Fibroblast of lung (primary cell): ENCODE measurements around the gene PRDM11. TPM values are rescaled to one million over a fixed set of nuclear protein-coding genes. Genes with fewer than 3 reads are reported as not detected.
A peak's percentile ranks its signal among the peaks of the same experiment; 100 is the strongest.

Source experiments
- DNase-seq, 2 donors: peaks; one replicate each; pipeline versions ENCODE4 v3.0.0 to v3.0.0-alpha.2; 2010; ENCODE audit warnings: low read depth in 2 of 2
- H2AFZ ChIP-seq: 2 replicates; pipeline ENCODE4 v1.5.1; 2012; ENCODE audit warnings: low read length, control low read depth, inconsistent platforms
- H3K27ac ChIP-seq: 2 replicates; pipeline ENCODE4 v1.5.1; 2011; ENCODE audit warnings: low read length, control low read depth; ENCODE audit not compliant: insufficient read depth
- H3K27me3 ChIP-seq: 2 replicates; pipeline ENCODE4 v1.5.1; 2011; ENCODE audit warnings: mild to moderate bottlenecking, low read length; ENCODE audit not compliant: control insufficient read depth, insufficient read depth
- H3K36me3 ChIP-seq: 2 replicates; pipeline ENCODE4 v1.5.1; 2011; ENCODE audit warnings: low read length; ENCODE audit not compliant: control insufficient read depth, insufficient read depth
- H3K4me1 ChIP-seq: 2 replicates; pipeline ENCODE4 v1.5.1; 2011; ENCODE audit warnings: low read length; ENCODE audit not compliant: control insufficient read depth, insufficient read depth; ENCODE audit errors: extremely low read depth
- H3K4me2 ChIP-seq: 2 replicates; pipeline ENCODE4 v1.5.1; 2011; ENCODE audit warnings: low read length, control low read depth; ENCODE audit not compliant: insufficient read depth; ENCODE audit errors: extremely low read depth
- H3K4me3 ChIP-seq, 4 experiments: fragments of 200-600 bp in 1 of 4; sonication (generic) in 1 of 4; replicated peaks in 1 of 4; 2 replicates each; pipeline ENCODE4 v1.5.1; 2011 to 2016; ENCODE audit warnings: low read length in 4 of 4, low read depth in 3 of 4, mild to moderate bottlenecking in 3 of 4, control low read depth in 2 of 4, inconsistent platforms in 1 of 4, mixed read lengths in 1 of 4; ENCODE audit not compliant: insufficient read depth in 1 of 4; ENCODE audit errors: control extremely low read depth in 1 of 4
- H3K79me2 ChIP-seq: 2 replicates; pipeline ENCODE4 v1.5.1; 2012; ENCODE audit warnings: mild to moderate bottlenecking, low read length, inconsistent platforms; ENCODE audit not compliant: control insufficient read depth, insufficient read depth
- H3K9ac ChIP-seq: 2 replicates; pipeline ENCODE4 v1.5.1; 2011; ENCODE audit warnings: mild to moderate bottlenecking, low read length, control low read depth; ENCODE audit not compliant: insufficient read depth
- H3K9me3 ChIP-seq: 2 replicates; pipeline ENCODE4 v1.5.1; 2012; ENCODE audit warnings: low read depth, low read length; ENCODE audit not compliant: control insufficient read depth, insufficient read depth
- H4K20me1 ChIP-seq: 2 replicates; pipeline ENCODE4 v1.5.1; 2011; ENCODE audit warnings: low read length; ENCODE audit not compliant: control insufficient read depth, insufficient read depth; ENCODE audit errors: extremely low read depth
- CTCF ChIP-seq, 2 donors: IDR thresholded peaks in 1 of 2; conservative IDR thresholded peaks in 1 of 2; 1 replicate in 1 of 2; 2 replicates in 1 of 2; pipeline ENCODE4 v1.5.1; 2011 to 2012; ENCODE audit warnings: low read length in 2 of 2, control low read depth in 1 of 2, inconsistent platforms in 1 of 2, low read depth in 1 of 2, mild to moderate bottlenecking in 1 of 2
- EZH2 ChIP-seq: IDR thresholded peaks from 2 replicates; pipeline ENCODE4 v1.5.1; 2012; ENCODE audit warnings: low read length, control low read depth, mild to moderate bottlenecking; ENCODE audit errors: missing control alignments
- polyA plus RNA-seq, 2 donors: library from polyadenylated mRNA; depleted of rRNA in 1 of 2; stranded (reverse) in 1 of 2; unstranded in 1 of 2; fragments of >200 nt; gene quantifications; 2 replicates each; pipeline ENCODE4 v1.2.1, GENCODE V29; 2011 to 2012; ENCODE audit warnings: missing spikeins in 1 of 2
- total RNA-seq: library from RNA; depleted of rRNA; stranded (reverse); fragments of >200 nt; gene quantifications from 2 replicates; pipeline ENCODE4 v1.2.1, GENCODE V29; 2014

The PRDM11 gene
- total and polyA plus RNA-seq, 2 donors (not counting 1 experiment from before 2014, with no cell fraction given) = 3.1 to 4.0 TPM

- Histone ChIP-seq H4K20me1 (no peaks in the 10 kb centered on the region), H3K27me3 (no peaks in the 10 kb centered on the region), H3K27ac (no peak overlapping the region), H3K4me3 (no peak overlapping the region), H3K4me2 (no peak overlapping the region), H3K36me3 (no peaks in the 10 kb centered on the region), H3K9me3 (no peaks in the 10 kb centered on the region), H3K79me2 (no peaks in the 10 kb centered on the region), H3K9ac (no peak overlapping the region), H3K4me1 (no peaks in the 10 kb centered on the region), H2AFZ (no peak overlapping the region)
- DNase-seq = no peak
- no peak for TF ChIP-seq EZH2
- TF ChIP-seq CTCF (conservative IDR thresholded peaks at IDR 0.05 in 1 of 2, IDR thresholded peaks at IDR 0.05 in 1 of 2; ENCODE audit: low read depth in 1 of 2, low read length in 2 of 2) = peak in 1 of 2 donors; percentile 15
These were observed 66.3 kb downstream of the PRDM11 start for GRCh38 chr11:45212566-45213315.

GRCh38 chr11:45213316-45213665, 66.9 kb downstream of the PRDM11 start:
- Histone ChIP-seq H3K27me3 (no peaks in the 10 kb centered on the region), H3K4me1 (no peaks in the 10 kb centered on the region)

DNA sequence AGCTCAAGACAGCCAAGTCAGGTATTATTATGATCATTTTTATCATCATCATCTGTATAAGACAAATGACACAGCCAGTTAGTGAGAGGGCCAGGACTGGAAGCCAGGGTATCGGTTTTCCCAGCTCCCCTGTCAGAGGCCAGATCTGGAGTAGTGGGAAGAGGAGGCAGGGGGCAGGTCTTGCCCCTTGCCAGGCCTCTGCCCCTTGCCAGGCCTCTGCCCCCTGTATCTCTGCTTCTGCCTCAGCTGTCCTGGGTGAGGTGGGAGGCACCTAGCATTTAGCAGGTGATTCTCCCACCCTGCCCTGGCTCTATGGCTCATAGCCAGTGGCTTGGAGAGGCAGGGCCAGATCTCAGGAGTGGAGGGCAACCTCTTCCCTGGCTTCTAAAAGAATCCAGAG, 67.3 kb downstream of the PRDM11 start:
- Histone ChIP-seq H3K9me3 (no peaks in the 10 kb centered on the region), H3K36me3 (no peaks in the 10 kb centered on the region), H4K20me1 (no peaks in the 10 kb centered on the region), H3K79me2 (no peaks in the 10 kb centered on the region), H3K4me2 (no peak overlapping the region), H3K4me1 (no peaks in the 10 kb centered on the region), H3K9ac (no peak overlapping the region), H3K27ac (no peak overlapping the region), H3K27me3 (no peaks in the 10 kb centered on the region), H2AFZ (no peak overlapping the region), H3K4me3 (no peak overlapping the region)
- TF ChIP-seq EZH2 (no peak), CTCF (conservative IDR thresholded peaks at IDR 0.05 in 1 of 2, IDR thresholded peaks at IDR 0.05 in 1 of 2; ENCODE audit: low read depth in 1 of 2, low read length in 2 of 2) (no peak)
- DNase-seq = no peak

More at GRCh38 chr11:45213316-45213665, 66.9 kb downstream of the PRDM11 start:
- TF ChIP-seq CTCF (conservative IDR thresholded peaks at IDR 0.05 in 1 of 2, IDR thresholded peaks at IDR 0.05 in 1 of 2; ENCODE audit: low read depth in 1 of 2, low read length in 2 of 2) = no peak
- TF ChIP-seq EZH2 = no peak
- no peak for DNase-seq
- Histone ChIP-seq H3K27ac (no peak overlapping the region), H3K9ac (no peak overlapping the region), H3K9me3 (no peaks in the 10 kb centered on the region), H3K79me2 (no peaks in the 10 kb centered on the region), H4K20me1 (no peaks in the 10 kb centered on the region), H3K4me3 (no peak overlapping the region), H3K36me3 (no peaks in the 10 kb centered on the region), H3K4me2 (no peak overlapping the region), H2AFZ (no peak overlapping the region)
